Bronchial epithelial cell (primary cell): Measurements from ENCODE around the gene CLK4. TPM values are rescaled to one million over a fixed set of nuclear protein-coding genes. Genes with fewer than 3 reads are reported as not detected.

Source experiments
- DNase-seq: peaks from one replicate; pipeline ENCODE4 v3.0.0-alpha.2; 2010; ENCODE audit warnings: low read depth
- FAIRE-seq: peaks from 2 replicates; lab custom pipeline; 2011; peaks lifted over from hg19 to GRCh38; lab: Jason Lieb, UNC
- H3K27me3 ChIP-seq: 2 replicates; pipeline ENCODE4 v1.5.1; 2011; ENCODE audit warnings: low read length; ENCODE audit not compliant: control insufficient read depth, insufficient read depth
- H3K36me3 ChIP-seq: 2 replicates; pipeline ENCODE4 v1.5.1; 2011; ENCODE audit warnings: low read length; ENCODE audit not compliant: control insufficient read depth, insufficient read depth
- H3K4me3 ChIP-seq: 2 replicates; pipeline ENCODE4 v1.5.1; 2011; ENCODE audit warnings: mild to moderate bottlenecking, low read depth, low read length, control low read depth
- total RNA-seq: library from RNA; depleted of rRNA; stranded (reverse); fragments of >200 nt; gene quantifications from 2 replicates; pipeline ENCODE4 v1.2.1, GENCODE V29; 2014
- TF ChIP-seq, protein P1 (sequence below): IDR thresholded peaks from 2 replicates; pipeline ENCODE4 v1.5.1; 2011; ENCODE audit warnings: mild to moderate bottlenecking, moderate library complexity, low read length, control low read depth, inconsistent platforms; ENCODE audit not compliant: insufficient read depth, severe bottlenecking

CLK4 gene
- total RNA-seq, 1 donor from 2014 or later, result 17.4 TPM

DNA sequence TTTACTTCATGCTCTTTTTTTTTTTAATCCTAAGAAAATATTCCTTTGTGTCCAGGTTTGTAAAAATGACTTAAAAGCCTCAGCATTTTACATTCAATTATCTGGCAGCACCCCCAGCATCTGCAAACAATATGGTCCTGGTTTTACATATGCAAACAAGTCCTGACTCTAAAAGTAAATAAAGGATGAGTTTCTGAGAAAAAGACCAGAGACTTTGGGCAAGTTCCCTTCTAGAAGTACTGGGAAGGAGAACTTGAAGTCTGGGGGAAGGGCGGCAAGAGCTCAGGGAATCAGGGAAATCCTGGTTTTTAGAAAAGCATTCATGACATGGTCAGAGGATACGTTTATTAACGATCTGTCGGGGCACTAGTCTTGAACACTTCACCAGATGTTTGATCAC is 62.5 kb downstream of the CLK4 start:
- DNase-seq (no peak), FAIRE-seq (no peak)
- no peaks in the 10 kb centered on the region for H3K36me3 ChIP-seq
- H3K4me3 ChIP-seq, result no peak overlapping the region
- no peaks in the 10 kb centered on the region for H3K27me3 ChIP-seq
- TF ChIP-seq, protein P1, sequence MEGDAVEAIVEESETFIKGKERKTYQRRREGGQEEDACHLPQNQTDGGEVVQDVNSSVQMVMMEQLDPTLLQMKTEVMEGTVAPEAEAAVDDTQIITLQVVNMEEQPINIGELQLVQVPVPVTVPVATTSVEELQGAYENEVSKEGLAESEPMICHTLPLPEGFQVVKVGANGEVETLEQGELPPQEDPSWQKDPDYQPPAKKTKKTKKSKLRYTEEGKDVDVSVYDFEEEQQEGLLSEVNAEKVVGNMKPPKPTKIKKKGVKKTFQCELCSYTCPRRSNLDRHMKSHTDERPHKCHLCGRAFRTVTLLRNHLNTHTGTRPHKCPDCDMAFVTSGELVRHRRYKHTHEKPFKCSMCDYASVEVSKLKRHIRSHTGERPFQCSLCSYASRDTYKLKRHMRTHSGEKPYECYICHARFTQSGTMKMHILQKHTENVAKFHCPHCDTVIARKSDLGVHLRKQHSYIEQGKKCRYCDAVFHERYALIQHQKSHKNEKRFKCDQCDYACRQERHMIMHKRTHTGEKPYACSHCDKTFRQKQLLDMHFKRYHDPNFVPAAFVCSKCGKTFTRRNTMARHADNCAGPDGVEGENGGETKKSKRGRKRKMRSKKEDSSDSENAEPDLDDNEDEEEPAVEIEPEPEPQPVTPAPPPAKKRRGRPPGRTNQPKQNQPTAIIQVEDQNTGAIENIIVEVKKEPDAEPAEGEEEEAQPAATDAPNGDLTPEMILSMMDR, result no peak

DNA sequence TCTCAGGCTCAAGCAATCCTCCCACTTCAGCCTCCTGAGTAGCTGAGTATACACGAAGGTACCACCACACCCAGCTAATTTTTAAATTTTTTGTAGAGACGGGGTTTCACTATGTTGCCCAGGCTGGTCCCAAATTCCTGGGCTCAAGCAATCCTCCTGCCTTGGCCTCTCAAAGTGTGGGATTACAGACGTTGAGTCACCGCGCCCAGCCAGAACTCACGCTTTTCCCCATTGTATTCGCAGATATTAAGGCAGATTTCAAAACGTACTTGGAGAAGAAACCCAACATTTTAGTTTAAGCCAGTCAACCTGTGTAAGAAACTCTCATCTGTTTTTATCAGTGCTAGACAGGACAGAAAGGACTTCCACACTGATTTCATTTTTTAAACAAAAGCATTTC is 63.2 kb downstream of the CLK4 start:
- Histone ChIP-seq H3K27me3 (no peaks in the 10 kb centered on the region), H3K36me3 (no peaks in the 10 kb centered on the region), H3K4me3 (no peak overlapping the region)
- no peak for FAIRE-seq
- TF ChIP-seq, protein P1, result no peak
- no peak for DNase-seq

DNA sequence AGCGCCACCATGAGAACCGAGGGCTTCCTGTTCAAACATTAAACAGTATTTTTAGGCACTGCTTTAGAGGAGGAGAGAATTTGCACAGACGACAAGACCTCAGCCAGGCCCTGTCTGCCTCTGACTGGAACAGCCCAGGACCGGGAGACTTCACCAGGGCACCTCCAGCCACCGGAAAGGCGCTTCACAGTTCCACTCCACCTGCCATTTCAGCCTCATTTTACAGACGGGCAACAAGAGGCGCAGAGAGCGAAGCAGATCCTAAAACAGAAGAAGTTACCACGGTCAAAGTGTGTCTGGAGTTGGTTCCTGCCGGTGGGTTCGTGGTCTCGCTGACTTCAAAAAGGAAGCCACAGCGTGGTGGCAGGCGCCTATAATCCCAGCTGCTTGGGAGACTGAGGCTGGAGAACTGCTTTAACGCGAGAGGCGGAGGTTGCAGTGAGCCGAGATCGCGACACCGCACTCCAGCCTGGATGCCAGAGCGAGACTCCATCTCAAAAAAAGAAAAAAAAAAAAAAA is 65.0 kb downstream of the CLK4 start:
- FAIRE-seq (no peak), DNase-seq (no peak)

DNA sequence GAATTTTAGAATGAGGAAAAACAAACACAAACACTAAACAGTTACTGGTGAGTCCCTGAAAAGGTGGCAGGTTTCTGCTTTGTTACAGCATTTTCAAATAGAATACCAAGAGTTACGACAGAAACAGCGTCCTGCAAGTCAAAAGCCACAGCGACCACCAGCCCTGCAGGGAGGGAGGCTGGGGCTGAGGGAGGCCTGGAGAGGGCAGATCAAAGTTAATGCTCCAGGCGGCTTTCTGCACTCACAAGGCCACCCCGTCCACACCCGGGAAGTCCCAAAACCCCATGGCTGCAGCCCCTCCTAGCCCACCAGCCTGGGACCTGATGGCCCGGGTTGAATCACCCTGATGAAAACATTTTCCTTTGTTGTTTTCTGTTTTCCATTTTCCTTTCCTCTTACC is 65.9 kb downstream of the CLK4 start:
- no peak for FAIRE-seq
- no peak overlapping the region for H3K4me3 ChIP-seq
- no peaks in the 10 kb centered on the region for H3K27me3 ChIP-seq

More for the DNA sequence above, 65.0 kb downstream of the CLK4 start:
- Histone ChIP-seq H3K4me3 (no peak overlapping the region), H3K27me3 (no peaks in the 10 kb centered on the region), H3K36me3 (no peaks in the 10 kb centered on the region)
- TF ChIP-seq, protein P1, result no peak

DNA sequence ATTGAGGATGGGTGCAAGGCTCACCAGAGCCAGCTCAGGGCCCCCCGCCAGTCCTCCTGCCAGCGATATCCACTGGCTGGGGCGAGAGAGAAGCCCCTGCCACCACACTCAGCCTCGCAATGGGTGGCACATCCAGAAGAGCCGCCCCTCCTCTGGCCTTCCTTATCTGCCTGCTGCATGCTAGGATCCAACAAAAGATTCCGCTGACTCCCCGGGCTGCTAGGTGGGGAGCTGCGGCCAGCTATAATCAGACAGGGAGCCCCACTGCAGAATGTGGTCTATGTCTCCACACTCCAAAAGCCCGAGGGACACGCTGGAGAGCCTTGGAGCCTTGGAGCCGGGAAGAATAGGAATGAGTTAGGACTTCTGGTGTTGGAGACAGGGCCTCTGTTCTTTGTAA is 69.4 kb downstream of the CLK4 start:
- no peak for DNase-seq
- TF ChIP-seq, protein P1, result no peak
- FAIRE-seq, result no peak
- H3K27me3 ChIP-seq, result no peaks in the 10 kb centered on the region
- H3K36me3 ChIP-seq, result no peaks in the 10 kb centered on the region
- no peak overlapping the region for H3K4me3 ChIP-seq

More for the DNA sequence above, 65.9 kb downstream of the CLK4 start:
- no peaks in the 10 kb centered on the region for H3K36me3 ChIP-seq
- TF ChIP-seq, protein P1, result no peak
- no peak for DNase-seq

DNA sequence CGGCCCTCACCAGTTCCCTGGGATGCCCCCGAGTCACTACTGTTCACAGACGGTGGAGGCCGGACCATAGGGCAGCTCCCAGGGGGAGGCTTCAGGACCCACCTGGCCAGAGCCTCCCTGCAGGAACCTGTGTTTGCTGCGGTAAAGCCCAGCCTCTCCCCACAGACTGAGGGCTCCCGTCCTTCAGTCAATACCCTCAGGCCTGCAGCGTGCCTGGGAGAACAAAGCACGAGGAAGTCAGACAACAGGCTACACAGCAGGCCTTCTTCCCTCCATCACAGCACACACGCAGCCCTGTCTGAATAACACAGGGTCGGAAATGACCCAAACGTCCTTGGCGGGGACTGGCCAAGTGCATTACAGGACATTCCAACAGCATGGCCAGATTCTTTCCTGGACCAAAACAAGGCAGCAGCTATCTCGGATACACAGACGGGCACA is 71.1 kb downstream of the CLK4 start:
- TF ChIP-seq, protein P1, result no peak
- Histone ChIP-seq H3K27me3 (no peaks in the 10 kb centered on the region), H3K36me3 (no peaks in the 10 kb centered on the region), H3K4me3 (no peak overlapping the region)
- no peak for DNase-seq
- no peak for FAIRE-seq
